H1 (cell line): ENCODE data around the gene MRAP. TPM values are rescaled to one million over a fixed set of nuclear protein-coding genes. Genes with fewer than 3 reads are reported as not detected.

Experiments used
- CTCF ChIA-PET: fragments of 300-600 bp; sonication (Branson Sonifier 250); formaldehyde crosslinking; loops from one replicate; lab custom pipeline; 2021; ENCODE audit not compliant: partially characterized antibody; lab: Charles Lee
- POLR2A ChIA-PET: fragments of 300-600 bp; sonication (Branson Sonifier 250); formaldehyde crosslinking; loops from one replicate; lab custom pipeline; 2021; ENCODE audit warnings: inconsistent platforms; ENCODE audit not compliant: partially characterized antibody; lab: Charles Lee
- DNase-seq, 2 experiments: peaks; one replicate each; pipeline versions ENCODE4 v3.0.0 to v3.0.0-alpha.2; 2010 to 2022; ENCODE audit warnings: low spot score in 2 of 2, low read depth in 1 of 2, mixed read lengths in 1 of 2
- FAIRE-seq: peaks from 2 replicates; lab custom pipeline; 2011; peaks lifted over from hg19 to GRCh38; lab: Jason Lieb, UNC
- H2AFZ ChIP-seq: 2 replicates; pipeline ENCODE4 v1.8.1; 2012; ENCODE audit warnings: low read length, inconsistent platforms
- H2AK5ac ChIP-seq: 2 replicates; pipeline ENCODE4 v1.6.1; 2013; ENCODE audit warnings: low read depth, low read length
- H2BK120ac ChIP-seq: replicated peaks from 2 replicates; pipeline ENCODE3; 2013; ENCODE audit warnings: low read depth, low read length, inconsistent platforms
- H2BK12ac ChIP-seq: 2 replicates; pipeline ENCODE4 v1.6.1; 2013; ENCODE audit warnings: low read depth, low read length
- H2BK15ac ChIP-seq: 2 replicates; pipeline ENCODE4 v1.6.1; 2013; ENCODE audit warnings: low read length
- H2BK20ac ChIP-seq: 2 replicates; pipeline ENCODE4 v1.6.1; 2013; ENCODE audit warnings: low read length
- H2BK5ac ChIP-seq: 2 replicates; pipeline ENCODE4 v1.6.1; 2013; ENCODE audit warnings: low read depth, low read length
- H3K14ac ChIP-seq: 2 replicates; pipeline ENCODE4 v1.6.1; 2013; ENCODE audit warnings: inconsistent platforms; ENCODE audit not compliant: insufficient read length
- H3K18ac ChIP-seq: 2 replicates; pipeline ENCODE4 v1.6.1; 2013; ENCODE audit warnings: low read length; ENCODE audit errors: extremely low read depth
- H3K23ac ChIP-seq: 2 replicates; pipeline ENCODE4 v1.6.1; 2013; ENCODE audit warnings: inconsistent platforms; ENCODE audit not compliant: insufficient read length
- H3K23me2 ChIP-seq: 2 replicates; pipeline ENCODE4 v1.6.1; 2013; ENCODE audit warnings: low read depth, low read length
- H3K27ac ChIP-seq: 2 replicates; pipeline ENCODE4 v1.6.1; 2011; ENCODE audit warnings: low read depth, low read length, inconsistent platforms
- H3K27me3 ChIP-seq, 4 experiments: replicated peaks in 1 of 4; 1 replicate in 1 of 4; 2 replicates in 3 of 4; pipeline versions ENCODE4 v1.6.1 to v1.8.1; 2011 to 2013; ENCODE audit warnings: low read length in 3 of 4, mild to moderate bottlenecking in 3 of 4, inconsistent platforms in 2 of 4, mixed read lengths in 2 of 4, moderate library complexity in 1 of 4; ENCODE audit not compliant: control insufficient read depth in 3 of 4, insufficient read depth in 3 of 4; ENCODE audit errors: extremely low read depth in 1 of 4
- H3K36me3 ChIP-seq, 4 experiments: 2 replicates each; pipeline versions ENCODE4 v1.6.1 to v1.8.1; 2011 to 2013; ENCODE audit warnings: mild to moderate bottlenecking in 4 of 4, low read length in 3 of 4, moderate library complexity in 2 of 4, control low read depth in 1 of 4, inconsistent platforms in 1 of 4; ENCODE audit not compliant: insufficient read depth in 4 of 4, control insufficient read depth in 2 of 4
- H3K4ac ChIP-seq: replicated peaks from 2 replicates; pipeline ENCODE3; 2013; ENCODE audit warnings: low read length, low read depth, mixed read lengths, inconsistent platforms; ENCODE audit not compliant: insufficient read length
- H3K4me1 ChIP-seq, 4 experiments: replicated peaks in 1 of 4; 1 replicate in 1 of 4; 2 replicates in 3 of 4; pipeline versions ENCODE4 v1.6.1 to v1.8.1; 2011 to 2013; ENCODE audit warnings: low read length in 3 of 4, inconsistent platforms in 2 of 4, mixed read lengths in 1 of 4; ENCODE audit not compliant: insufficient read depth in 4 of 4, control insufficient read depth in 3 of 4
- H3K4me2 ChIP-seq, 2 experiments: 2 replicates each; pipeline versions ENCODE4 v1.6.1 to v1.8.1; 2011 to 2013; ENCODE audit warnings: low read depth in 2 of 2, low read length in 2 of 2, control low read depth in 1 of 2, inconsistent platforms in 1 of 2, mild to moderate bottlenecking in 1 of 2; ENCODE audit not compliant: insufficient read depth in 1 of 2
- H3K4me3 ChIP-seq, 4 experiments: fragments of 200-600, 300-600 bp in 1 of 4; sonication (generic), shearing (Covaris generic), sonication (Bioruptor Twin) in 1 of 4; 2 replicates each; pipeline versions ENCODE4 v1.5.1 to v1.8.1; 2011 to 2016; ENCODE audit warnings: low read length in 4 of 4, low read depth in 3 of 4, control low read depth in 2 of 4, inconsistent platforms in 2 of 4, mild to moderate bottlenecking in 2 of 4, mixed read lengths in 1 of 4, moderate library complexity in 1 of 4; ENCODE audit not compliant: insufficient read depth in 2 of 4; ENCODE audit errors: extremely low read depth in 1 of 4
- H3K56ac ChIP-seq: replicated peaks from 2 replicates; pipeline ENCODE3; 2013; ENCODE audit warnings: low read depth, mild to moderate bottlenecking, mixed read lengths, low read length, inconsistent platforms; ENCODE audit not compliant: insufficient read length
- H3K79me1 ChIP-seq: 2 replicates; pipeline ENCODE4 v1.6.1; 2013; ENCODE audit warnings: low read depth, low read length, control low read depth
- H3K79me2 ChIP-seq, 2 experiments: 2 replicates each; pipeline versions ENCODE4 v1.6.1 to v1.8.1; 2012 to 2013; ENCODE audit warnings: low read length in 2 of 2, mild to moderate bottlenecking in 2 of 2, inconsistent platforms in 1 of 2; ENCODE audit not compliant: insufficient read depth in 2 of 2, control insufficient read depth in 1 of 2
- H3K9ac ChIP-seq, 4 experiments: replicated peaks in 1 of 4; 1 replicate in 1 of 4; 2 replicates in 3 of 4; pipeline versions ENCODE4 v1.6.1 to v1.8.1; 2011 to 2013; ENCODE audit warnings: low read depth in 3 of 4, low read length in 3 of 4, control low read depth in 2 of 4, mild to moderate bottlenecking in 2 of 4, moderate library complexity in 2 of 4, inconsistent platforms in 1 of 4; ENCODE audit errors: extremely low read depth in 1 of 4
- H3K9me3 ChIP-seq, 2 experiments: 2 replicates each; pipeline versions ENCODE4 v1.6.1 to v1.8.1; 2012 to 2013; ENCODE audit warnings: mild to moderate bottlenecking in 2 of 2, moderate library complexity in 2 of 2, control low read depth in 1 of 2, inconsistent platforms in 1 of 2, low read depth in 1 of 2, low read length in 1 of 2, mixed read lengths in 1 of 2; ENCODE audit not compliant: insufficient read depth in 2 of 2
- H4K20me1 ChIP-seq, 2 experiments: replicated peaks in 1 of 2; 2 replicates each; pipeline versions ENCODE3 to v1.8.1; 2011 to 2013; ENCODE audit warnings: inconsistent platforms in 2 of 2, low read length in 2 of 2, mild to moderate bottlenecking in 1 of 2; ENCODE audit not compliant: insufficient read depth in 2 of 2, control insufficient read depth in 1 of 2
- H4K5ac ChIP-seq: 2 replicates; pipeline ENCODE4 v1.6.1; 2013; ENCODE audit warnings: low read length, low read depth, mixed read lengths, inconsistent platforms; ENCODE audit not compliant: insufficient read length
- H4K8ac ChIP-seq: 2 replicates; pipeline ENCODE4 v1.8.0; 2013; ENCODE audit warnings: mild to moderate bottlenecking, moderate library complexity, low read length, inconsistent platforms; ENCODE audit not compliant: insufficient read depth; ENCODE audit errors: extremely low read depth
- H4K91ac ChIP-seq: replicated peaks from 2 replicates; pipeline ENCODE3; 2013; ENCODE audit warnings: low read length, mixed read lengths, inconsistent platforms; ENCODE audit not compliant: insufficient read length
- BCL11A ChIP-seq, 2 experiments: IDR thresholded peaks; one replicate each; pipeline ENCODE4 v1.6.1; 2011; ENCODE audit warnings: low read depth in 2 of 2, low read length in 2 of 2, mild to moderate bottlenecking in 2 of 2
- FOSL1 ChIP-seq: IDR thresholded peaks from 2 replicates; pipeline ENCODE4 v1.6.1; 2011; ENCODE audit warnings: mild to moderate bottlenecking, low read depth, low read length, moderate library complexity; ENCODE audit not compliant: insufficient read depth
- PHF8 ChIP-seq: fragments of 200-600 bp; sonication (generic); conservative IDR thresholded peaks from 2 replicates; pipeline ENCODE4 v1.7.1; 2012; ENCODE audit warnings: low read depth, mild to moderate bottlenecking, inconsistent platforms, low read length, moderate library complexity
- RBBP5 ChIP-seq: IDR thresholded peaks from 2 replicates; pipeline ENCODE4 v1.7.1; 2012; ENCODE audit warnings: low read depth, mild to moderate bottlenecking, inconsistent platforms, low read length, moderate library complexity, borderline replicate concordance
- SAP30 ChIP-seq: fragments of 300-600 bp; sonication (generic); IDR thresholded peaks from 2 replicates; pipeline ENCODE4 v1.7.1; 2012; ENCODE audit warnings: low read length, moderate library complexity, mild to moderate bottlenecking, inconsistent platforms; ENCODE audit not compliant: insufficient read depth, insufficient replicate concordance
- SUZ12 ChIP-seq: fragments of 200-600 bp; sonication (generic); IDR thresholded peaks from 2 replicates; pipeline ENCODE4 v1.6.1; 2012; ENCODE audit warnings: mild to moderate bottlenecking, inconsistent platforms, low read length, moderate library complexity, mixed read lengths
- YY1 ChIP-seq: IDR thresholded peaks from 2 replicates; pipeline ENCODE4 v1.6.1; 2011; ENCODE audit warnings: low read depth, mild to moderate bottlenecking, low read length
- WGBS, 2 experiments: shearing (Covaris generic) in 1 of 2; methylation state at CpG; one replicate each; pipeline versions ENCODE4 v1.1.6 to v1.1.7; 2013 to 2015; ENCODE audit warnings: low lambda C conversion rate in 2 of 2, mixed read lengths in 2 of 2, inconsistent platforms in 1 of 2, low coverage in 1 of 2, missing lambda C conversion rate in 1 of 2; ENCODE audit not compliant: insufficient replicate concordance in 2 of 2, insufficient coverage in 1 of 2, insufficient read length in 1 of 2; ENCODE audit errors: extremely low coverage in 1 of 2, missing lambda C conversion rate in 1 of 2; 5-methylcytosine and 5-hydroxymethylcytosine counted together
- polyA plus RNA-seq, 7 experiments: library from polyadenylated mRNA; depleted of rRNA in 3 of 7; stranded (reverse) in 5 of 7; unstranded in 2 of 7; fragments of >200 nt in 5 of 7; fragments of 200-250 nt in 2 of 7; gene quantifications; 1 replicate in 5 of 7; 2 replicates in 1 of 7; 4 replicates in 1 of 7; pipeline versions ENCODE4 v1.2.1 to v1.2.3, GENCODE V29; 2011 to 2013; ENCODE audit warnings: missing spikeins in 2 of 7, mixed read lengths in 2 of 7
- total RNA-seq: library from RNA; stranded (reverse); fragmentation: NEBNext Ultra II Directional; extraction: Animal tissue kit (Norgen Biotek cat#: 25700); gene quantifications from 2 replicates; pipeline ENCODE4 v1.2.1, GENCODE V29; 2021

The MRAP gene
- total and polyA plus RNA-seq, 2 of the 8 experiments (the other 6 are each of a cell fraction or from before 2014, with no cell fraction given): not detected

DNA sequence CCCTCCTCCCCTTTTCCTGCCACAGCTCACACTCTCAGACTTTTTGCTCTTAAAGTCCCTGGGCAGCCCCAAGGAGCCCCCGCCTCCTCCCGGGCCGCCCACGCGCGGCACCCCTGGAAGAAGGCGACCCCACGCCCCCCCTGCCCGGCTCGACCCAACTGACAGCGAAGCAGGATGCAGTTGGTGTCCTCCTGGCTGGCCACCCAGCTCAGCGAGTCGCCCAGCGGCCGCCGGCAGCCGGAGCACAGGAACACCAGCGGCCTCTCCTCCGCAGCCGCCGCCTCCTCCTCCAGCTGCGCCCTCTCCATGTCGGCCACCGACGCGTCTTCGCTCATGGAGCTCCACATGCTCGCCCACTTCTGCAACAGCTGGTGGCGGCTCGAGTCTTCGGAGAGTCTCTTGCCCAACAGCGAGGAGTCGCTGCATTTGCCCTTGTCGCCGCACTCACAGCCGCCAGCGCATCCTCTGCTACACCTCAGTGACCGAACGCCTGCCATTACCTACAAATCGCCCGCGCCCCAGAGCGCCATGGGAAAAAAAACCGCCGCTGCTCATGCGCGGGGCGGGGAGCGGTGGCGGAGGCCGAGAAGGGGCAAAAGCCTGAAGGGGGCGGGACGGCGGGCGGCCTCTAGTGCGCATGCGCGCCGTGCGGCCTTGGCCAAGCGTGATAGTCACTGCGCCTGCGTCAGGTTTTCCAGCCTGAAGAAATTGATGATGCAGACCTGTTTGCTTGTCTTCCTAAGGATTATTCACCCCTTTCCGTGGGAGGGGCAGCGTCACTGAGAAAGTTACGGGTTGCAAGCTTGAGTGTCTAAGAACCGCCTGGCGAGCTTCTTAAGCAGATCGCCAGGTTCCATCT is 19.9 kb upstream of the MRAP start, which contains the start of gene MIS18A:
MIS18A (minus strand) TSS at position 532 of the 859 bp plus-strand sequence; CDS start at position 497, 35 bp downstream.
- H3K36me3 ChIP-seq: peaks cover 0 to 9% (median under 1%) of the 10 kb centered on the region in 4 experiments; a peak in 4 of 8 replicates
- CTCF ChIA-PET: interaction anchor here (0.6 to 1.1 kb wide), 2 partner anchors 27 to 345 kb away, joined by 3 read pairs; no protein-coding TSS in a partner anchor
- TF ChIP-seq PHF8: peak; percentile 73
- TF ChIP-seq SUZ12: no peak
- no peak for TF ChIP-seq FOSL1
- TF ChIP-seq BCL11A (IDR thresholded peaks at IDR 0.05; ENCODE audit: low read depth in 2 of 2, low read length in 2 of 2): no peak
- TF ChIP-seq RBBP5: peak; percentile 63
- TF ChIP-seq YY1: peak; percentile 85
- TF ChIP-seq SAP30: peak; percentile 85

More for the DNA sequence above, 19.9 kb upstream of the MRAP start, which contains the start of gene MIS18A:
- Histone ChIP-seq H3K23ac (no peak within 1 kb of the TSS), H2AK5ac (no peak within 1 kb of the TSS), H4K8ac (no peak within 1 kb of the TSS; the same call in 1 of the 2 replicates), H4K20me1 (no peaks in the 10 kb centered on the region), H3K56ac (peak within 1 kb of the TSS; percentile 62), H3K18ac (peak within 1 kb of the TSS; percentile 95), H4K91ac (peak within 1 kb of the TSS; percentile 91), H3K27ac (peak within 1 kb of the TSS; percentile 24), H3K23me2 (no peaks in the 10 kb centered on the region; the same call in none of the 2 replicates), H3K4me1 (peaks cover 0 to 2% (median 0%) of the 10 kb centered on the region in 4 experiments; a peak in 4 of 7 replicates), H3K4ac (peak within 1 kb of the TSS; percentile 66), H3K4me3 (peak within 1 kb of the TSS; percentile 66 to 96 (median 92)), H3K79me1 (0 out of 2 replicates have a peak, but pooled peaks cover 2% of the 10 kb centered on the region), H2AFZ (peak within 1 kb of the TSS; percentile 97; the same call in 1 of the 2 replicates), H3K9me3 (no peaks in the 10 kb centered on the region), H2BK5ac (peak within 1 kb of the TSS; percentile 92), H3K9ac (peak within 1 kb of the TSS; percentile 78 to 83 (median 79)), H3K14ac (no peak within 1 kb of the TSS), H2BK12ac (no peak within 1 kb of the TSS), H3K79me2 (peaks cover 3 to 27% of the 10 kb centered on the region in 2 experiments), H2BK120ac (no peak within 1 kb of the TSS), H2BK15ac (0 out of 2 replicates have a peak within 1 kb of the TSS, but pooled peaks have one; percentile 81), H4K5ac (peak within 1 kb of the TSS; percentile 92), H3K4me2 (peak within 1 kb of the TSS; percentile 70 to 89), H3K27me3 (no peaks in the 10 kb centered on the region), H2BK20ac (no peak within 1 kb of the TSS)
- FAIRE-seq: no peak
- POLR2A ChIA-PET: no interaction called here
- peak; percentile 80 to 97 for DNase-seq
- WGBS, 2 experiments: 2% methylated on average over 58 of the region's 69 CpGs; no CpG with 5 or more reads in 1 of the 2 experiments
